SIG-M5 treated with dmso at 0.1 percent for 504 hours (cell line): ENCODE results near the gene ZNF469.

Source experiments
- DNase-seq: peaks from one replicate; lab custom pipeline; 2025; ENCODE audit not compliant: unreplicated experiment; lab: John Stamatoyannopoulos, UW

The ZNF469 gene

GRCh38 chr16:88346680-88347505 is 35.9 kb upstream of the ZNF469 start:
- no peak for DNase-seq

GRCh38 chr16:88347656-88348376 is 34.9 kb upstream of the ZNF469 start:
- no peak for DNase-seq

GRCh38 chr16:88348377-88349152 is 34.2 kb upstream of the ZNF469 start:
- DNase-seq, result no peak

GRCh38 chr16:88349153-88349902 is 33.4 kb upstream of the ZNF469 start:
- DNase-seq, result no peak

GRCh38 chr16:88349903-88350900 is 32.6 kb upstream of the ZNF469 start:
- DNase-seq, result no peak

GRCh38 chr16:88350922-88351321 is 31.8 kb upstream of the ZNF469 start:
- no peak for DNase-seq

- no peak for DNase-seq
Observed at GRCh38 chr16:88351491-88352101, 31.2 kb upstream of the ZNF469 start.

GRCh38 chr16:88352261-88353200 is 30.2 kb upstream of the ZNF469 start:
- no peak for DNase-seq

GRCh38 chr16:88353232-88353631 is 29.5 kb upstream of the ZNF469 start:
- no peak for DNase-seq

- no peak for DNase-seq
Observed at GRCh38 chr16:88353691-88354090, 29.1 kb upstream of the ZNF469 start.

- DNase-seq, result no peak
Observed at GRCh38 chr16:88354229-88355092, 28.3 kb upstream of the ZNF469 start.

GRCh38 chr16:88355093-88355388 is 27.7 kb upstream of the ZNF469 start:
- DNase-seq, result no peak

GRCh38 chr16:88355389-88356123 is 27.2 kb upstream of the ZNF469 start:
- no peak for DNase-seq

GRCh38 chr16:88356124-88356726 is 26.5 kb upstream of the ZNF469 start:
- DNase-seq, result no peak

GRCh38 chr16:88356727-88357199 is 26.0 kb upstream of the ZNF469 start:
- no peak for DNase-seq

- no peak for DNase-seq
Observed at GRCh38 chr16:88357317-88358022, 25.3 kb upstream of the ZNF469 start.
